Liver (tissue), 9 donors: ENCODE data around the gene PRSS12. TPM values are rescaled to one million over a fixed set of nuclear protein-coding genes. Genes with fewer than 3 reads are reported as not detected.
"Not testable (repeated sequence)": the region's sequence is repeated elsewhere in the genome, so short reads cannot be mapped to it uniquely, and the experiment has no call there.

Source experiments
- DNase-seq: peaks from one replicate; pipeline ENCODE4 v3.0.0-alpha.2; 2017; ENCODE audit warnings: low spot score
- H3K27ac ChIP-seq, 2 donors: one replicate each; pipeline ENCODE4 v1.7.0; 2013; ENCODE audit warnings: inconsistent platforms in 2 of 2, low read length in 2 of 2, control low read depth in 1 of 2, low read depth in 1 of 2, mild to moderate bottlenecking in 1 of 2
- H3K27me3 ChIP-seq, 4 donors: one replicate each; pipeline versions ENCODE4 v1.6.1 to v1.7.0; 2013; ENCODE audit warnings: low read length in 3 of 4, inconsistent platforms in 1 of 4, mild to moderate bottlenecking in 1 of 4, moderate library complexity in 1 of 4; ENCODE audit not compliant: control insufficient read depth in 4 of 4, insufficient read depth in 4 of 4
- H3K36me3 ChIP-seq, 4 donors: one replicate each; pipeline versions ENCODE4 v1.6.1 to v1.7.0; 2013; ENCODE audit warnings: low read length in 3 of 4, mild to moderate bottlenecking in 3 of 4, low read depth in 1 of 4, moderate library complexity in 1 of 4; ENCODE audit not compliant: control insufficient read depth in 4 of 4, insufficient read depth in 3 of 4
- H3K4me1 ChIP-seq, 4 donors: one replicate each; pipeline versions ENCODE4 v1.6.1 to v1.7.0; 2013; ENCODE audit warnings: low read length in 3 of 4, mild to moderate bottlenecking in 3 of 4, moderate library complexity in 1 of 4; ENCODE audit not compliant: control insufficient read depth in 4 of 4, insufficient read depth in 4 of 4
- H3K4me3 ChIP-seq, 3 donors: one replicate each; pipeline versions ENCODE4 v1.6.1 to v1.7.0; 2013; ENCODE audit warnings: low read length in 3 of 3, control low read depth in 1 of 3, low read depth in 1 of 3, mild to moderate bottlenecking in 1 of 3
- H3K9ac ChIP-seq, 2 donors: one replicate each; pipeline ENCODE4 v1.7.0; 2013; ENCODE audit warnings: low read length in 2 of 2, mild to moderate bottlenecking in 2 of 2, moderate library complexity in 2 of 2, control low read depth in 1 of 2, low read depth in 1 of 2
- H3K9me3 ChIP-seq, 4 donors: one replicate each; pipeline versions ENCODE4 v1.6.1 to v1.7.0; 2013; ENCODE audit warnings: low read length in 3 of 4; ENCODE audit not compliant: control insufficient read depth in 4 of 4
- FOXA1 ChIP-seq: IDR thresholded peaks from 2 replicates; pipeline ENCODE4 v1.6.1; 2016; ENCODE audit warnings: antibody characterized with exemption
- GABPA ChIP-seq, 2 donors: IDR thresholded peaks in 1 of 2; conservative IDR thresholded peaks in 1 of 2; 2 replicates each; pipeline ENCODE4 v1.6.1; 2016; ENCODE audit warnings: antibody characterized with exemption in 2 of 2, mild to moderate bottlenecking in 1 of 2, moderate library complexity in 1 of 2
- HNF4A ChIP-seq, 2 donors: conservative IDR thresholded peaks; 2 replicates each; pipeline ENCODE4 v1.6.1; 2016; ENCODE audit warnings: antibody characterized with exemption in 2 of 2, mild to moderate bottlenecking in 2 of 2
- HNF4G ChIP-seq: IDR thresholded peaks from 2 replicates; pipeline ENCODE4 v1.6.1; 2016; ENCODE audit warnings: antibody characterized with exemption
- NR2F2 ChIP-seq: IDR thresholded peaks from 2 replicates; pipeline ENCODE4 v1.6.1; 2016; ENCODE audit warnings: antibody characterized with exemption
- RAD21 ChIP-seq, 2 donors: IDR thresholded peaks; 2 replicates each; pipeline ENCODE4 v1.6.1; 2016; ENCODE audit warnings: antibody characterized with exemption in 2 of 2, mild to moderate bottlenecking in 2 of 2
- SP1 ChIP-seq: IDR thresholded peaks from 2 replicates; pipeline ENCODE4 v1.6.1; 2018; ENCODE audit warnings: antibody characterized with exemption, mild to moderate bottlenecking
- TAF1 ChIP-seq: conservative IDR thresholded peaks from 2 replicates; pipeline ENCODE4 v1.6.1; 2016; ENCODE audit warnings: antibody characterized with exemption, mild to moderate bottlenecking
- WGBS: extraction: QIAGEN DNeasy Blood & Tissue Kit; methylation state at CpG from one replicate; pipeline ENCODE4 v1.1.7; 2013; 5-methylcytosine and 5-hydroxymethylcytosine counted together
- polyA plus RNA-seq, 2 donors: library from polyadenylated mRNA; stranded (reverse) in 1 of 2; unstranded in 1 of 2; fragments of 200-250 nt in 1 of 2; fragments of >200 nt in 1 of 2; fragmentation: Nextera tagmentation in 1 of 2; extraction: Ambion mirVana in 1 of 2; gene quantifications; one replicate each; pipeline versions ENCODE4 v1.2.1 to v1.2.3, GENCODE V29; 2013 to 2015
- total RNA-seq, 2 donors: library from RNA; depleted of rRNA; stranded (reverse); fragments of >200 nt; gene quantifications; one replicate each; pipeline ENCODE4 v1.2.3, GENCODE V29; 2014
- TF ChIP-seq, protein P1 (sequence below): IDR thresholded peaks from 2 replicates; pipeline ENCODE4 v1.6.1; 2016; ENCODE audit warnings: antibody characterized with exemption
- TF ChIP-seq, protein P2 (sequence below): IDR thresholded peaks from 2 replicates; pipeline ENCODE4 v1.6.1; 2016; ENCODE audit warnings: antibody characterized with exemption
- TF ChIP-seq, protein P3 (sequence below): IDR thresholded peaks from 2 replicates; pipeline ENCODE4 v1.6.1; 2016; ENCODE audit warnings: antibody characterized with exemption, mild to moderate bottlenecking
- donor health status: healthy.
- donor health status: healthy.
- donor health status: healthy.
- donor health status: healthy.
- donor health status: healthy.

Gene PRSS12
- total and polyA plus RNA-seq, 4 donors, result 0.07 to 0.25 (median 0.10) TPM

DNA sequence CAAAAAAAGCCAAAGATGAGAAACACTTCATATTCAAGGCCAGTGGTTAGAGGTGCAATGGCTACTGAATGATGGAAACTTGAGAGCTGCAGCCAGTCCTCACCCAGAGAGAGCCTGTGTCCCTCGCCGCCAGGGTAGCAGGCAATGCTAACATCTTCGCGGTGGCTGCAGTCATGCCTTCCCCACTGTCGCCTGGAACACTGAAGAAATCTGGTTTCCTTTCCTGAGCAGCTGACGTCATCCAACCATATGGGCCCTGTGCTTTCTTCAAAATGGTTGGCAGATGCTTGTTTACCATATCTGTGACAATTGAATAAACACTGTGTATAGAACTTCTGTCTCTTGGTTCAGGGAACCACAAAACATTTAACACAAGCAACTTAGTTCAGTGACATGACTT lies 39.7 kb downstream of the PRSS12 start:
- TF ChIP-seq HNF4A (conservative IDR thresholded peaks at IDR 0.05) (no peak), GABPA (IDR thresholded peaks at IDR 0.05 in 1 of 2, conservative IDR thresholded peaks at IDR 0.05 in 1 of 2) (no peak), HNF4G (no peak), FOXA1 (no peak)
- no peak overlapping the region for H3K27ac ChIP-seq
- 71% methylated on average over 6 of the region's 6 CpGs for WGBS

DNA sequence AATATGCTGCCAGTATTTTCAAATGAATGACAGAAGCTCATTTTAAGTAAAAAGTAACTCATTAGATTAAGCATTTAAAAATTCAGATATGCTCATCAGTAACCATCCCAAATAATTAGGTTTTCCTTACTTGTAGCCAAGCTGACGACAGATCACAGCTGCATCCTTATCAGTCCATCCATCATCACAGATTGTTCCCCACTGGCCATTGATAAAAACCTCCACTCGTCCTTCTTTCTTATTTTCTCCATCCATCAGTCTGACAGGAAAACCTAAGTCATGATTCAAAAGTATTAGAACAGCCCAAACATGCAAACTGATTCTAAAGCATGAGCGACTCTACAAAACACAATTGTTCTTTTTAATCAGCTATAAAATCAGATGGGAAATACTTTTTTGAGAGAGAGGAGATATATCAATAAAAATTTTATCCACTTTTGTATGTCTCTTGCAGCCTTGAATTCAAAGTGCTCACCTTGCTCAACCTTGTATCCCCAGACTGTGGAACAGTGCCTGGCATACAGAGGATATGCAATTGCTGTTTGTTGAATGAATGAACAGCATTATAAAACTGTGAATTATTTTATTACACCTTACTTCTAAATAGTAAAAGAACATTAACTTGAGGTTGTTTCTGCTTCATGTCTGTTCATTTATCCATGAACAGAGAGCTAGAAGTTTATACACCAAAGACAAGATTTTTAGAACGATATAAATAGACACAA lies 44.3 kb downstream of the PRSS12 start:
- H3K9me3 ChIP-seq, result no peaks in the 10 kb centered on the region
- H3K4me3 ChIP-seq, result no peak overlapping the region
- H3K27ac ChIP-seq, result no peak overlapping the region
- H3K36me3 ChIP-seq, result no peaks in the 10 kb centered on the region
- no peaks in the 10 kb centered on the region for H3K4me1 ChIP-seq
- no peak for DNase-seq
- WGBS, result 68% methylated on average over 4 of the region's 4 CpGs
- no peaks in the 10 kb centered on the region for H3K27me3 ChIP-seq
- no peak overlapping the region for H3K9ac ChIP-seq
- TF ChIP-seq RAD21 (IDR thresholded peaks at IDR 0.05), result no peak

More for the DNA sequence above, 39.7 kb downstream of the PRSS12 start:
- H3K9me3 ChIP-seq, result no peaks in the 10 kb centered on the region
- H3K36me3 ChIP-seq, result no peaks in the 10 kb centered on the region
- H3K27me3 ChIP-seq, result no peaks in the 10 kb centered on the region
- no peak overlapping the region for H3K4me3 ChIP-seq
- H3K4me1 ChIP-seq, result no peaks in the 10 kb centered on the region
- no peak overlapping the region for H3K9ac ChIP-seq
- DNase-seq, result no peak

DNA sequence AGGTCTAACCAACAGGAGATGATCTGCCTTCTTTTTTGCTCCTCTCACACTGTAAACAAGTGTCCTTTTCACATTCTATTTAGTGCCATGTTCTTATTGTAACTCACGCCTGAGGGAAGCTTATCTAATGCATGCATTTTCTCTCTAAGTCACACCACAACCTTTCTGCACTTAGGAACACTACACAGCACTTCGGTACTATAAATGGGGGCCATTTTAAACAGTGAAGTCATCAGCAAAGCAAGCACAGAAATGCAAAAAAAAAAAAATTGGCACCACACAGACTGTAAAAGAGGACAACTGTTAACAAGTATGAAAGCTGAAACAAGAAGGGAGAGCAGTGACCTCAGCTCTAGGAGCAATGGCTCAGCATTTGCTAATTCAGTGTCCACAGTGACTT lies 45.2 kb downstream of the PRSS12 start:
- no peak for TF ChIP-seq GABPA (IDR thresholded peaks at IDR 0.05 in 1 of 2, conservative IDR thresholded peaks at IDR 0.05 in 1 of 2)
- no peak for TF ChIP-seq TAF1
- TF ChIP-seq, protein P1, sequence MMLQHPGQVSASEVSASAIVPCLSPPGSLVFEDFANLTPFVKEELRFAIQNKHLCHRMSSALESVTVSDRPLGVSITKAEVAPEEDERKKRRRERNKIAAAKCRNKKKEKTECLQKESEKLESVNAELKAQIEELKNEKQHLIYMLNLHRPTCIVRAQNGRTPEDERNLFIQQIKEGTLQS, result no peak
- no peak for TF ChIP-seq NR2F2
- no peak for TF ChIP-seq FOXA1
- TF ChIP-seq SP1, result no peak
- TF ChIP-seq RAD21 (IDR thresholded peaks at IDR 0.05), result no peak
- TF ChIP-seq, protein P2, sequence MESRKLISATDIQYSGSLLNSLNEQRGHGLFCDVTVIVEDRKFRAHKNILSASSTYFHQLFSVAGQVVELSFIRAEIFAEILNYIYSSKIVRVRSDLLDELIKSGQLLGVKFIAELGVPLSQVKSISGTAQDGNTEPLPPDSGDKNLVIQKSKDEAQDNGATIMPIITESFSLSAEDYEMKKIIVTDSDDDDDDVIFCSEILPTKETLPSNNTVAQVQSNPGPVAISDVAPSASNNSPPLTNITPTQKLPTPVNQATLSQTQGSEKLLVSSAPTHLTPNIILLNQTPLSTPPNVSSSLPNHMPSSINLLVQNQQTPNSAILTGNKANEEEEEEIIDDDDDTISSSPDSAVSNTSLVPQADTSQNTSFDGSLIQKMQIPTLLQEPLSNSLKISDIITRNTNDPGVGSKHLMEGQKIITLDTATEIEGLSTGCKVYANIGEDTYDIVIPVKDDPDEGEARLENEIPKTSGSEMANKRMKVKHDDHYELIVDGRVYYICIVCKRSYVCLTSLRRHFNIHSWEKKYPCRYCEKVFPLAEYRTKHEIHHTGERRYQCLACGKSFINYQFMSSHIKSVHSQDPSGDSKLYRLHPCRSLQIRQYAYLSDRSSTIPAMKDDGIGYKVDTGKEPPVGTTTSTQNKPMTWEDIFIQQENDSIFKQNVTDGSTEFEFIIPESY, result no peak
- no peak for TF ChIP-seq HNF4G
- TF ChIP-seq, protein P3, sequence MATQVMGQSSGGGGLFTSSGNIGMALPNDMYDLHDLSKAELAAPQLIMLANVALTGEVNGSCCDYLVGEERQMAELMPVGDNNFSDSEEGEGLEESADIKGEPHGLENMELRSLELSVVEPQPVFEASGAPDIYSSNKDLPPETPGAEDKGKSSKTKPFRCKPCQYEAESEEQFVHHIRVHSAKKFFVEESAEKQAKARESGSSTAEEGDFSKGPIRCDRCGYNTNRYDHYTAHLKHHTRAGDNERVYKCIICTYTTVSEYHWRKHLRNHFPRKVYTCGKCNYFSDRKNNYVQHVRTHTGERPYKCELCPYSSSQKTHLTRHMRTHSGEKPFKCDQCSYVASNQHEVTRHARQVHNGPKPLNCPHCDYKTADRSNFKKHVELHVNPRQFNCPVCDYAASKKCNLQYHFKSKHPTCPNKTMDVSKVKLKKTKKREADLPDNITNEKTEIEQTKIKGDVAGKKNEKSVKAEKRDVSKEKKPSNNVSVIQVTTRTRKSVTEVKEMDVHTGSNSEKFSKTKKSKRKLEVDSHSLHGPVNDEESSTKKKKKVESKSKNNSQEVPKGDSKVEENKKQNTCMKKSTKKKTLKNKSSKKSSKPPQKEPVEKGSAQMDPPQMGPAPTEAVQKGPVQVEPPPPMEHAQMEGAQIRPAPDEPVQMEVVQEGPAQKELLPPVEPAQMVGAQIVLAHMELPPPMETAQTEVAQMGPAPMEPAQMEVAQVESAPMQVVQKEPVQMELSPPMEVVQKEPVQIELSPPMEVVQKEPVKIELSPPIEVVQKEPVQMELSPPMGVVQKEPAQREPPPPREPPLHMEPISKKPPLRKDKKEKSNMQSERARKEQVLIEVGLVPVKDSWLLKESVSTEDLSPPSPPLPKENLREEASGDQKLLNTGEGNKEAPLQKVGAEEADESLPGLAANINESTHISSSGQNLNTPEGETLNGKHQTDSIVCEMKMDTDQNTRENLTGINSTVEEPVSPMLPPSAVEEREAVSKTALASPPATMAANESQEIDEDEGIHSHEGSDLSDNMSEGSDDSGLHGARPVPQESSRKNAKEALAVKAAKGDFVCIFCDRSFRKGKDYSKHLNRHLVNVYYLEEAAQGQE, result no peak
- no peaks in the 10 kb centered on the region for H3K4me1 ChIP-seq
- H3K36me3 ChIP-seq, result no peaks in the 10 kb centered on the region
- no peak overlapping the region for H3K9ac ChIP-seq
- H3K4me3 ChIP-seq, result no peak overlapping the region
- WGBS, result 65% methylated on average over 2 of the region's 2 CpGs
- H3K27me3 ChIP-seq, result no peaks in the 10 kb centered on the region
- DNase-seq, result no peak
- no peaks in the 10 kb centered on the region for H3K9me3 ChIP-seq
- H3K27ac ChIP-seq, result no peak overlapping the region

DNA sequence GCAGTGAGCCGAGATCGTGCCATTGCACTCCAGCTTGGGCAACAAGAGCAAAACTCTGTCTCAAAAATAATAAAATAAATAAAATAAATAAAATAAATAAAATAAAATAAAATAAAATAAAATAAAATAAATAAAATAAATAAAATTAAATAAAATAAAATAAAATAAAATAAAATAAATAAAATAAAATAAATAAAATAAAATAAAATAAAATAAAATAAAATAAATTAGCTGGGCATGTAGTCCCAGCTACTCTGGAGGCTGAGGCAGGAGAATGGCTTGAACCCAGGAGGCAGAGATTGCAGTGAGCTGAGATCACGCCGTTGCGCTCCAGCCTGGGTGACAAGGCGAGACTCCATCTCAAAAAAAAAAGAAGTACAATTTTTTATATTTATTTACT lies 53.2 kb downstream of the PRSS12 start:
- not testable (repeated sequence) for H3K27me3 ChIP-seq, H3K9ac ChIP-seq, H3K9me3 ChIP-seq, H3K36me3 ChIP-seq, H3K4me1 ChIP-seq, H3K4me3 ChIP-seq, H3K27ac ChIP-seq, DNase-seq
- whole genome bisulfite sequencing, result 98% methylated on average over 6 of the region's 6 CpGs
